Neural progenitor cell (in vitro differentiated cells): ENCODE results near the gene OR52N1. TPM values are rescaled to one million over a fixed set of nuclear protein-coding genes. Genes with fewer than 3 reads are reported as not detected.

ENCODE experiments used
- DNase-seq: peaks from one replicate; pipeline ENCODE4 v3.0.0-alpha.2; 2016; ENCODE audit warnings: low spot score
- H2AFZ ChIP-seq: fragments of 200-600 bp; sonication (generic); replicated peaks from 2 replicates; pipeline ENCODE4 v1.6.1; 2016; ENCODE audit warnings: antibody characterized with exemption
- H3F3A ChIP-seq: fragments of 200-600 bp; sonication (generic); 2 replicates; pipeline ENCODE4 v1.6.1; 2016; ENCODE audit warnings: antibody characterized with exemption, low read depth
- H3K27ac ChIP-seq: fragments of 200-600 bp; sonication (generic); 2 replicates; pipeline ENCODE4 v1.5.1; 2016; ENCODE audit warnings: mild to moderate bottlenecking
- H3K27me3 ChIP-seq: fragments of 200-600 bp; sonication (generic); 2 replicates; pipeline ENCODE4 v1.6.1; 2016; ENCODE audit warnings: mild to moderate bottlenecking, moderate library complexity
- H3K36me3 ChIP-seq: fragments of 200-600 bp; sonication (generic); 2 replicates; pipeline ENCODE4 v1.5.1; 2016
- H3K4me1 ChIP-seq: fragments of 200-600 bp; sonication (generic); 2 replicates; pipeline ENCODE4 v1.6.1; 2016; ENCODE audit warnings: mixed run types
- H3K4me2 ChIP-seq: fragments of 200-600 bp; sonication (generic); 2 replicates; pipeline ENCODE4 v1.6.1; 2016
- H3K4me3 ChIP-seq: fragments of 200-600 bp; sonication (generic); 2 replicates; pipeline ENCODE4 v1.5.1; 2016
- H3K79me2 ChIP-seq: fragments of 200-600 bp; sonication (generic); 2 replicates; pipeline ENCODE4 v1.6.1; 2016; ENCODE audit warnings: low read depth
- H3K9ac ChIP-seq: fragments of 200-600 bp; sonication (generic); 2 replicates; pipeline ENCODE4 v1.6.1; 2016
- H3K9me3 ChIP-seq: fragments of 200-600 bp; sonication (generic); 2 replicates; pipeline ENCODE4 v1.5.1; 2016; ENCODE audit warnings: low read depth
- H4K20me1 ChIP-seq: fragments of 200-600 bp; sonication (generic); 2 replicates; pipeline ENCODE4 v1.6.1; 2016; ENCODE audit warnings: low read depth
- H3K27ac Mint-ChIP-seq: 3 replicates; pipeline ENCODE4 v1.8.0; 2021; ENCODE audit warnings: mixed read lengths
- H3K27me3 Mint-ChIP-seq: 2 replicates; pipeline ENCODE4 v1.8.0; 2022; ENCODE audit warnings: low read depth, mild to moderate bottlenecking, inconsistent platforms, moderate library complexity, mixed read lengths; ENCODE audit not compliant: insufficient read depth
- H3K36me3 Mint-ChIP-seq: 3 replicates; pipeline ENCODE4 v1.8.0; 2021; ENCODE audit warnings: mixed read lengths
- H3K4me1 Mint-ChIP-seq: 3 replicates; pipeline ENCODE4 v1.8.0; 2021; ENCODE audit warnings: mixed read lengths
- H3K4me3 Mint-ChIP-seq: 3 replicates; pipeline ENCODE4 v1.8.0; 2021; ENCODE audit warnings: mild to moderate bottlenecking, moderate library complexity, mixed read lengths
- H3K9me3 Mint-ChIP-seq: 3 replicates; pipeline ENCODE4 v1.8.0; 2020; ENCODE audit warnings: mixed read lengths
- CTCF ChIP-seq: fragments of 200-600 bp; sonication (generic); IDR thresholded peaks from 2 replicates; pipeline ENCODE4 v1.5.1; 2017; ENCODE audit warnings: antibody characterized with exemption, mild to moderate bottlenecking
- EZH2 ChIP-seq: fragments of 200-600 bp; sonication (generic); IDR thresholded peaks from 2 replicates; pipeline ENCODE4 v1.6.1; 2017; ENCODE audit warnings: antibody characterized with exemption, mild to moderate bottlenecking, moderate library complexity
- EZH2phosphoT487 ChIP-seq: fragments of 200-600 bp; sonication (generic); IDR thresholded peaks from 2 replicates; pipeline ENCODE4 v1.6.1; 2017; ENCODE audit warnings: antibody characterized with exemption
- total RNA-seq: library from RNA; depleted of rRNA; stranded (reverse); fragments of >200 nt; gene quantifications from 2 replicates; pipeline ENCODE4 v1.2.3, GENCODE V29; 2015; ENCODE audit warnings: low replicate concordance

Gene OR52N1
- total RNA-seq, 1 donor from 2014 or later: not detected

- H3F3A ChIP-seq: peaks cover 5% of the 10 kb centered on the region
- H3K4me3 ChIP-seq: no peak overlapping the region
- Mint-ChIP-seq H3K27ac (no peak overlapping the region), H3K27me3 (peaks cover 2% of the 10 kb centered on the region), H3K36me3 (no peaks in the 10 kb centered on the region), H3K4me1 (no peaks in the 10 kb centered on the region), H3K9me3 (peaks cover 3% of the 10 kb centered on the region), H3K4me3 (no peak overlapping the region)
- H3K27ac ChIP-seq: no peak overlapping the region
- H3K27me3 ChIP-seq: peaks cover 10% of the 10 kb centered on the region
- no peaks in the 10 kb centered on the region for H3K79me2 ChIP-seq
- H2AFZ ChIP-seq: peak overlapping the region; percentile 58
- H4K20me1 ChIP-seq: no peaks in the 10 kb centered on the region
- no peak overlapping the region for H3K9ac ChIP-seq
- H3K4me1 ChIP-seq: no peaks in the 10 kb centered on the region
- no peaks in the 10 kb centered on the region for H3K36me3 ChIP-seq
- TF ChIP-seq EZH2 (no peak), EZH2phosphoT487 (no peak), CTCF (peak; percentile 29)
- no peak overlapping the region for H3K4me2 ChIP-seq
- peak; percentile 42 for DNase-seq
- no peaks in the 10 kb centered on the region for H3K9me3 ChIP-seq
Observed at GRCh38 chr11:5807580-5807979, 16.5 kb upstream of the OR52N1 start.

- Histone ChIP-seq H3K9ac (no peak overlapping the region), H3K36me3 (no peaks in the 10 kb centered on the region), H3K4me1 (no peaks in the 10 kb centered on the region), H3F3A (no peaks in the 10 kb centered on the region), H3K27ac (no peak overlapping the region), H3K4me2 (no peak overlapping the region), H3K79me2 (no peaks in the 10 kb centered on the region), H3K9me3 (no peaks in the 10 kb centered on the region), H3K27me3 (peaks cover 1% of the 10 kb centered on the region), H3K4me3 (no peak overlapping the region), H2AFZ (no peak overlapping the region), H4K20me1 (no peaks in the 10 kb centered on the region)
- no peak overlapping the region for H3K27ac Mint-ChIP-seq
- no peaks in the 10 kb centered on the region for H3K36me3 Mint-ChIP-seq
- no peak for TF ChIP-seq EZH2
- no peak for TF ChIP-seq EZH2phosphoT487
- TF ChIP-seq CTCF: no peak
- no peak for DNase-seq
- peaks cover 3% of the 10 kb centered on the region for H3K9me3 Mint-ChIP-seq
- H3K4me3 Mint-ChIP-seq: no peak overlapping the region
- no peaks in the 10 kb centered on the region for H3K4me1 Mint-ChIP-seq
- peaks cover 2% of the 10 kb centered on the region for H3K27me3 Mint-ChIP-seq
Observed at GRCh38 chr11:5803982-5804381, 12.9 kb upstream of the OR52N1 start.

- no peak overlapping the region for H3K27ac Mint-ChIP-seq
- H2AFZ ChIP-seq: no peak overlapping the region
- H3F3A ChIP-seq: no peaks in the 10 kb centered on the region
- no peaks in the 10 kb centered on the region for H4K20me1 ChIP-seq
- H3K36me3 ChIP-seq: no peaks in the 10 kb centered on the region
- no peaks in the 10 kb centered on the region for H3K27me3 Mint-ChIP-seq
- no peaks in the 10 kb centered on the region for H3K36me3 Mint-ChIP-seq
- H3K4me3 ChIP-seq: no peak overlapping the region
- H3K79me2 ChIP-seq: no peaks in the 10 kb centered on the region
- H3K4me1 ChIP-seq: no peaks in the 10 kb centered on the region
- H3K27ac ChIP-seq: no peak overlapping the region
- H3K27me3 ChIP-seq: no peaks in the 10 kb centered on the region
- no peaks in the 10 kb centered on the region for H3K9me3 ChIP-seq
- no peak overlapping the region for H3K4me2 ChIP-seq
- H3K4me3 Mint-ChIP-seq: no peak overlapping the region
- TF ChIP-seq CTCF: no peak
- TF ChIP-seq EZH2phosphoT487: no peak
- no peak for TF ChIP-seq EZH2
- H3K4me1 Mint-ChIP-seq: no peaks in the 10 kb centered on the region
- DNase-seq: no peak
- H3K9ac ChIP-seq: no peak overlapping the region
- H3K9me3 Mint-ChIP-seq: no peaks in the 10 kb centered on the region
Observed at GRCh38 chr11:5796541-5796940, 5.5 kb upstream of the OR52N1 start.
